A549 (cell line): ENCODE measurements around the gene OSCAR. TPM values are rescaled to one million over a fixed set of nuclear protein-coding genes. Genes with fewer than 3 reads are reported as not detected.

ENCODE experiments used
- ATAC-seq, 2 experiments: fragments of 200-7000 bp in 1 of 2; fragments of >200 bp in 1 of 2; cut with Nextera tagmentation in 1 of 2; cut with Tn5 transposase in 1 of 2; 3 replicates each; pipeline versions ENCODE4 v1.8.0 to v1.9.1; 2018 to 2020; ENCODE audit warnings: mild to moderate bottlenecking in 1 of 2, moderate library complexity in 1 of 2
- CTCF ChIA-PET: fragments of 300-600 bp; sonication (Branson Sonifier 250); formaldehyde crosslinking; extraction: SDS; loops from one replicate; lab custom pipeline; 2021; ENCODE audit warnings: antibody characterized with exemption, inconsistent platforms; lab: Yijun Ruan, JAX
- POLR2A ChIA-PET: fragments of 350-600 bp; formaldehyde crosslinking; extraction: SDS; loops from one replicate; lab custom pipeline; 2021; ENCODE audit warnings: antibody characterized with exemption, inconsistent platforms; lab: Yijun Ruan, JAX
- DNase-seq, 2 experiments: peaks; one replicate each; pipeline versions ENCODE4 v3.0.0 to v3.0.0-alpha.2; 2011 to 2016; ENCODE audit warnings: low read depth in 1 of 2, low spot score in 1 of 2
- FAIRE-seq: peaks from 2 replicates; lab custom pipeline; 2011; peaks lifted over from hg19 to GRCh38; lab: Jason Lieb, UNC
- H3K27ac ChIP-seq, 2 experiments: fragments of >200 bp; sonication (Bioruptor Twin); formaldehyde crosslinking; 3 replicates each; pipeline ENCODE4 v1.5.1; 2016 to 2017
- H3K4me1 ChIP-seq: fragments of >200 bp; sonication (Bioruptor Twin); formaldehyde crosslinking; 3 replicates; pipeline ENCODE4 v1.6.1; 2016
- H3K4me2 ChIP-seq: fragments of >200 bp; sonication (Bioruptor Twin); formaldehyde crosslinking; 3 replicates; pipeline ENCODE4 v1.6.1; 2016
- H3K4me3 ChIP-seq: fragments of >200 bp; sonication (Bioruptor Twin); formaldehyde crosslinking; 3 replicates; pipeline ENCODE4 v1.5.1; 2016
- H3K9me3 ChIP-seq: fragments of >200 bp; sonication (Bioruptor Twin); formaldehyde crosslinking; 3 replicates; pipeline ENCODE4 v1.6.1; 2016
- EHF ChIP-seq: fragments of 250-450 bp; sonication (Bioruptor Pico); IDR thresholded peaks from 2 replicates; pipeline ENCODE4 v1.5.0; 2020; ENCODE audit warnings: mild to moderate bottlenecking
- FOSL2 ChIP-seq, 2 experiments: fragments of 450-650 bp in 1 of 2; fragments of >200 bp in 1 of 2; sonication (Bioruptor Twin) in 1 of 2; formaldehyde crosslinking; IDR thresholded peaks; 2 replicates each; pipeline versions ENCODE4 v1.5.0 to v1.6.1; 2016 to 2020; ENCODE audit warnings: mild to moderate bottlenecking in 1 of 2, moderate library complexity in 1 of 2
- FOXS1 ChIP-seq: fragments of 250-450 bp; sonication (Bioruptor Pico); IDR thresholded peaks from 2 replicates; pipeline ENCODE4 v1.5.0; 2020; ENCODE audit warnings: mild to moderate bottlenecking, moderate library complexity
- HDAC2 ChIP-seq: fragments of 200-600 bp; sonication (generic); IDR thresholded peaks from 2 replicates; pipeline ENCODE4 v1.6.1; 2016
- HOXA7 ChIP-seq: fragments of 250-450 bp; sonication (Bioruptor Pico); IDR thresholded peaks from 2 replicates; pipeline ENCODE4 v1.5.0; 2020; ENCODE audit warnings: mild to moderate bottlenecking, moderate library complexity
- HOXB5 ChIP-seq: fragments of 250-450 bp; sonication (Bioruptor Pico); IDR thresholded peaks from 2 replicates; pipeline ENCODE4 v1.5.0; 2020; ENCODE audit warnings: mild to moderate bottlenecking, moderate library complexity
- JUN ChIP-seq, 2 experiments: fragments of >200 bp; sonication (Bioruptor Twin); formaldehyde crosslinking; IDR thresholded peaks; 2 replicates in 1 of 2; 3 replicates in 1 of 2; pipeline ENCODE4 v1.6.1; 2016 to 2017
- JUNB ChIP-seq: fragments of >200 bp; sonication (Bioruptor Twin); formaldehyde crosslinking; IDR thresholded peaks from 2 replicates; pipeline ENCODE4 v1.6.1; 2016
- NFE2L2 ChIP-seq: fragments of 150-350 bp; conservative IDR thresholded peaks from 2 replicates; pipeline ENCODE4 v1.6.1; 2014; ENCODE audit warnings: low read length
- NPAS2 ChIP-seq: fragments of 250-450 bp; sonication (Bioruptor Pico); IDR thresholded peaks from 2 replicates; pipeline ENCODE4 v1.8.0; 2022; ENCODE audit warnings: mild to moderate bottlenecking, moderate library complexity, borderline replicate concordance
- PHF8 ChIP-seq: fragments of 200-600 bp; sonication (generic); IDR thresholded peaks from 2 replicates; pipeline ENCODE4 v1.6.1; 2016; ENCODE audit warnings: low read depth, mild to moderate bottlenecking, antibody characterized with exemption, moderate library complexity, borderline replicate concordance
- POLR2A ChIP-seq: IDR thresholded peaks from 2 replicates; pipeline ENCODE4 v1.6.1; 2012; ENCODE audit warnings: mild to moderate bottlenecking, low read length
- POLR2AphosphoS2 ChIP-seq: conservative IDR thresholded peaks from 2 replicates; pipeline ENCODE4 v1.6.1; 2012; ENCODE audit warnings: low read length, improper control_type of control experiment, inconsistent platforms
- RAD21 ChIP-seq, 2 experiments: fragments of >200 bp in 1 of 2; sonication (Bioruptor Twin) in 1 of 2; formaldehyde crosslinking in 1 of 2; IDR thresholded peaks in 1 of 2; conservative IDR thresholded peaks in 1 of 2; 2 replicates in 1 of 2; 3 replicates in 1 of 2; pipeline ENCODE4 v1.6.1; 2012 to 2018; ENCODE audit warnings: inconsistent platforms in 1 of 2
- TFCP2L1 ChIP-seq: fragments of 250-450 bp; sonication (Bioruptor Pico); IDR thresholded peaks from 2 replicates; pipeline ENCODE4 v1.5.0; 2021; ENCODE audit warnings: mild to moderate bottlenecking
- ZSCAN20 ChIP-seq: fragments of 250-450 bp; sonication (Bioruptor Pico); IDR thresholded peaks from 2 replicates; pipeline ENCODE4 v1.8.0; 2022; ENCODE audit warnings: mild to moderate bottlenecking, moderate library complexity
- WGBS: methylation state at CpG from one replicate; pipeline ENCODE4 v1.1.6; 2017; ENCODE audit errors: missing lambda C conversion rate; 5-methylcytosine and 5-hydroxymethylcytosine counted together
- polyA plus RNA-seq, 4 experiments: library from polyadenylated mRNA; depleted of rRNA in 3 of 4; stranded (reverse); fragments of >200 nt; fragmentation: RNase III in 1 of 4; extraction: RNeasy Plus Mini Kit Qiagen cat#74134 plus additional on column Dnase treatment in 1 of 4; gene quantifications; 2 replicates in 3 of 4; 3 replicates in 1 of 4; pipeline ENCODE4 v1.2.3, GENCODE V29; 2011 to 2017
- TF ChIP-seq, protein P1 (sequence below): fragments of >200 bp; sonication (Bioruptor Twin); formaldehyde crosslinking; IDR thresholded peaks from 3 replicates; pipeline ENCODE4 v1.5.1; 2016
- TF ChIP-seq, protein P2 (sequence below): fragments of 450-650 bp; IDR thresholded peaks from 2 replicates; pipeline ENCODE4 v1.6.1; 2014; ENCODE audit warnings: antibody characterized with exemption

The OSCAR gene
- polyA plus RNA-seq, 2 of the 4 experiments (the other 2 are of a cell fraction) = 0.26 to 0.28 TPM

GRCh38 chr19:54149021-54149812, 48.6 kb upstream of the OSCAR start (continued):
- no peak for TF ChIP-seq HDAC2

DNA sequence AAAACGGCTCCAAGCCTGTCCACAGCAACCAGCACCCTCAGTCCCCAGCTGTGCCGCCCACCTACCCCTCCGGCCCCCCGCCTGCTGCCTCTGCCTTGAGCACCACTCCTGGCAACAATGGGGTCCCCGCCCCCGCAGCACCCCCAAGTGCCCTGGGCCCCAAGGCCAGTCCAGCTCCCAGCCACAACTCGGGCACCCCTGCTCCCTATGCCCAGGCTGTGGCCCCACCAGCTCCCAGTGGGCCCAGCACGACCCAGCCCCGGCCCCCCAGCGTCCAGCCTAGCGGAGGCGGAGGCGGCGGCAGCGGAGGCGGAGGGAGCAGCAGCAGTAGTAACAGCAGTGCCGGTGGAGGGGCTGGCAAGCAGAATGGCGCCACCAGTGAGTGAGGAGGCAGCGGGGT, 47.6 kb upstream of the OSCAR start:
- Histone ChIP-seq H3K27ac (no peak overlapping the region), H3K4me3 (no peak overlapping the region), H3K4me2 (no peak overlapping the region), H3K9me3 (no peaks in the 10 kb centered on the region), H3K4me1 (no peaks in the 10 kb centered on the region)
- no peak for ATAC-seq
- no peak for DNase-seq
- POLR2A ChIA-PET = interaction anchor here (0.9 to 5.5 kb wide), 3 partner anchors 10 to 11 kb away, joined by 3 to 36 read pairs (median 6); partner anchors contain the start of genes CNOT3 and LENG1
- FAIRE-seq = no peak
- no peak for TF ChIP-seq NPAS2
- no peak for TF ChIP-seq POLR2A
- TF ChIP-seq EHF (CRISPR knock-in tag) = no peak
- no peak for TF ChIP-seq HOXB5 (CRISPR knock-in tag)
- TF ChIP-seq, protein P1, sequence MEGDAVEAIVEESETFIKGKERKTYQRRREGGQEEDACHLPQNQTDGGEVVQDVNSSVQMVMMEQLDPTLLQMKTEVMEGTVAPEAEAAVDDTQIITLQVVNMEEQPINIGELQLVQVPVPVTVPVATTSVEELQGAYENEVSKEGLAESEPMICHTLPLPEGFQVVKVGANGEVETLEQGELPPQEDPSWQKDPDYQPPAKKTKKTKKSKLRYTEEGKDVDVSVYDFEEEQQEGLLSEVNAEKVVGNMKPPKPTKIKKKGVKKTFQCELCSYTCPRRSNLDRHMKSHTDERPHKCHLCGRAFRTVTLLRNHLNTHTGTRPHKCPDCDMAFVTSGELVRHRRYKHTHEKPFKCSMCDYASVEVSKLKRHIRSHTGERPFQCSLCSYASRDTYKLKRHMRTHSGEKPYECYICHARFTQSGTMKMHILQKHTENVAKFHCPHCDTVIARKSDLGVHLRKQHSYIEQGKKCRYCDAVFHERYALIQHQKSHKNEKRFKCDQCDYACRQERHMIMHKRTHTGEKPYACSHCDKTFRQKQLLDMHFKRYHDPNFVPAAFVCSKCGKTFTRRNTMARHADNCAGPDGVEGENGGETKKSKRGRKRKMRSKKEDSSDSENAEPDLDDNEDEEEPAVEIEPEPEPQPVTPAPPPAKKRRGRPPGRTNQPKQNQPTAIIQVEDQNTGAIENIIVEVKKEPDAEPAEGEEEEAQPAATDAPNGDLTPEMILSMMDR = no peak
- TF ChIP-seq JUNB = no peak
- no peak for TF ChIP-seq NFE2L2
- TF ChIP-seq HOXA7 (CRISPR knock-in tag) = no peak
- TF ChIP-seq RAD21 (conservative IDR thresholded peaks at IDR 0.05 in 1 of 2, IDR thresholded peaks at IDR 0.05 in 1 of 2) = no peak
- no peak for TF ChIP-seq TFCP2L1
- no peak for TF ChIP-seq POLR2AphosphoS2
- TF ChIP-seq FOSL2 (IDR thresholded peaks at IDR 0.05) = no peak
- TF ChIP-seq FOSL2 (CRISPR knock-in tag; IDR thresholded peaks at IDR 0.05) = no peak
- no peak for TF ChIP-seq JUN (IDR thresholded peaks at IDR 0.05)
- TF ChIP-seq, protein P2, sequence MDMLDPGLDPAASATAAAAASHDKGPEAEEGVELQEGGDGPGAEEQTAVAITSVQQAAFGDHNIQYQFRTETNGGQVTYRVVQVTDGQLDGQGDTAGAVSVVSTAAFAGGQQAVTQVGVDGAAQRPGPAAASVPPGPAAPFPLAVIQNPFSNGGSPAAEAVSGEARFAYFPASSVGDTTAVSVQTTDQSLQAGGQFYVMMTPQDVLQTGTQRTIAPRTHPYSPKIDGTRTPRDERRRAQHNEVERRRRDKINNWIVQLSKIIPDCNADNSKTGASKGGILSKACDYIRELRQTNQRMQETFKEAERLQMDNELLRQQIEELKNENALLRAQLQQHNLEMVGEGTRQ = no peak
- no peak for TF ChIP-seq ZSCAN20 (CRISPR knock-in tag)
- TF ChIP-seq FOXS1 (CRISPR knock-in tag) = no peak
- CTCF ChIA-PET = interaction anchor here (1.4 to 4.4 kb wide), 3 partner anchors 9 to 20 kb away, joined by 3 to 24 read pairs (median 8); partner anchors contain the start of gene LENG1
- WGBS = 94% methylated on average over 13 of the region's 19 CpGs

DNA sequence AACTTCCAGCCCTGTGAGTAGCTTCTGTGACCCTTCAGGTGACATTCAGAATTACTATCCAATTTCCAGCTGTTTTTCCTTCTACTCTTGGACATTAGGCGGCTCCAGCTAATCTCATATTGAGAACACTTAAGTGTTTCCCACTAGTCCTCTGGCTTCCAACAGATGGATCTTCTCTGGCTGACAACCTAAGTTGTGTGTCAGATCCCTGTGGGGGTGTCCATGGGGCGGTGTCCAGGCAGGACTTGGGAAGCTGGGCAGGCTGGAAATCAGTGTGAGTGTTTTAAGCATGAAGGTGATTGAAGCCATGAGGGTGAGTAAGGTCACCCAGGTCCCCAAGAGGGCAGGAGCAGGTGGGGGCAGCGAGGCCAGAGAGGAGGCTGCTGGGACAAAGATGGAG, 47.1 kb upstream of the OSCAR start:
- FAIRE-seq (no peak), DNase-seq (no peak), ATAC-seq (peak; percentile 13 to 23; a peak in 3 of 6 replicates)
- H3K27ac ChIP-seq = no peak overlapping the region
- CTCF ChIA-PET = interaction anchor here (1.4 to 4.4 kb wide), 3 partner anchors 9 to 20 kb away, joined by 3 to 24 read pairs (median 8); partner anchors contain the start of gene LENG1
- H3K9me3 ChIP-seq = no peaks in the 10 kb centered on the region
- no peaks in the 10 kb centered on the region for H3K4me1 ChIP-seq
- TF ChIP-seq FOXS1 (CRISPR knock-in tag) (no peak), TFCP2L1 (no peak)
- 64% methylated on average over 3 of the region's 3 CpGs for WGBS
- POLR2A ChIA-PET = interaction anchor here (0.9 to 5.5 kb wide), 3 partner anchors 10 to 12 kb away, joined by 3 to 36 read pairs (median 6); partner anchors contain the start of genes CNOT3 and LENG1
- no peak overlapping the region for H3K4me2 ChIP-seq
- no peak overlapping the region for H3K4me3 ChIP-seq

- FAIRE-seq (no peak), ATAC-seq (no peak), DNase-seq (no peak)
- no peak for TF ChIP-seq PHF8
- 0 out of 5 replicates have a peak, but pooled peaks of 1 of the 2 experiments have one; percentile 22 for TF ChIP-seq JUN (IDR thresholded peaks at IDR 0.05)
- Histone ChIP-seq H3K4me1 (no peaks in the 10 kb centered on the region), H3K9me3 (no peaks in the 10 kb centered on the region), H3K27ac (no peak overlapping the region), H3K4me3 (no peak overlapping the region), H3K4me2 (no peak overlapping the region)
- ChIA-PET POLR2A (no interaction called here), CTCF (interaction anchor here (0.8 kb wide), 1 partner anchor 23 kb away, joined by 3 read pairs; no protein-coding TSS in a partner anchor)
- 96% methylated on average over 28 of the region's 28 CpGs for WGBS
Observed at GRCh38 chr19:54145541-54146158, 45.0 kb upstream of the OSCAR start.
